GM21526 (cell line): ENCODE results near the gene APOE.
"Not testable (repeated sequence)": the region's sequence is repeated elsewhere in the genome, so short reads cannot be mapped to it uniquely, and the experiment has no call there.

ENCODE experiments used
- ATAC-seq: cut with Tn5 transposase; IDR thresholded peaks from one replicate; pipeline ENCODE4 v1.9.1; 2021; ENCODE audit warnings: moderate library complexity; ENCODE audit not compliant: unreplicated experiment, low FRiP score

APOE gene

GRCh38 chr19:44883922-44884321, 21.7 kb upstream of the APOE start:
- ATAC-seq: no peak

GRCh38 chr19:44884566-44884965, 21.0 kb upstream of the APOE start:
- ATAC-seq: no peak

- no peak for ATAC-seq
Measured at GRCh38 chr19:44886141-44886540, 19.5 kb upstream of the APOE start.

GRCh38 chr19:44887648-44888047, 17.9 kb upstream of the APOE start:
- no peak for ATAC-seq

GRCh38 chr19:44888335-44888734, 17.3 kb upstream of the APOE start:
- ATAC-seq: not testable (repeated sequence)

GRCh38 chr19:44889830-44890365, 15.7 kb upstream of the APOE start:
- ATAC-seq: no peak

- ATAC-seq: peak; percentile 81
Measured at GRCh38 chr19:44890366-44891015, 15.1 kb upstream of the APOE start.

GRCh38 chr19:44891016-44891882, 14.3 kb upstream of the APOE start, which contains the start of gene TOMM40:
Gene TOMM40 (plus strand): TSS chr19:44891254. CDS start chr19:44891416, 162 bp downstream.
- peak; percentile 55 for ATAC-seq

- no peak for ATAC-seq
Measured at GRCh38 chr19:44892932-44893331, 12.7 kb upstream of the APOE start.

GRCh38 chr19:44893332-44894051, 12.1 kb upstream of the APOE start:
- no peak for ATAC-seq

- no peak for ATAC-seq
Measured at GRCh38 chr19:44894052-44894400, 11.6 kb upstream of the APOE start.

GRCh38 chr19:44894946-44895345, 10.7 kb upstream of the APOE start:
- no peak for ATAC-seq

GRCh38 chr19:44897835-44898234, 7.8 kb upstream of the APOE start:
- ATAC-seq: no peak

- no peak for ATAC-seq
Measured at GRCh38 chr19:44900328-44901244, 5.0 kb upstream of the APOE start.

- ATAC-seq: no peak
Measured at GRCh38 chr19:44903216-44903601, 2.4 kb upstream of the APOE start.

GRCh38 chr19:44903602-44904425, 1.8 kb upstream of the APOE start:
- ATAC-seq: no peak

GRCh38 chr19:44904426-44904994, 1.1 kb upstream of the APOE start:
- no peak for ATAC-seq

GRCh38 chr19:44907613-44908012, 2.0 kb downstream of the APOE start:
- ATAC-seq: no peak
